Adrenal gland (tissue), 5 donors: ENCODE data around the gene EFCAB12.

ENCODE experiments used
- POLR2A ChIP-seq, 2 donors: fragments of 450-650 bp; IDR thresholded peaks; one replicate each; pipeline ENCODE4 v1.6.1; 2017; ENCODE audit warnings: antibody characterized with exemption in 2 of 2, mild to moderate bottlenecking in 2 of 2, moderate library complexity in 1 of 2
- TF ChIP-seq, protein P1 (sequence below), 6 experiments: fragments of 450-650 bp in 4 of 6; fragments of 200-600 bp in 2 of 6; sonication (generic) in 1 of 6; IDR thresholded peaks; 1 replicate in 5 of 6; 2 replicates in 1 of 6; pipeline versions ENCODE4 v1.5.1 to v1.8.0; 2016 to 2021; ENCODE audit warnings: antibody characterized with exemption in 6 of 6, mild to moderate bottlenecking in 2 of 6, moderate library complexity in 1 of 6
- donor health status: DM: no; HTN: no; CAD: no.

DNA sequence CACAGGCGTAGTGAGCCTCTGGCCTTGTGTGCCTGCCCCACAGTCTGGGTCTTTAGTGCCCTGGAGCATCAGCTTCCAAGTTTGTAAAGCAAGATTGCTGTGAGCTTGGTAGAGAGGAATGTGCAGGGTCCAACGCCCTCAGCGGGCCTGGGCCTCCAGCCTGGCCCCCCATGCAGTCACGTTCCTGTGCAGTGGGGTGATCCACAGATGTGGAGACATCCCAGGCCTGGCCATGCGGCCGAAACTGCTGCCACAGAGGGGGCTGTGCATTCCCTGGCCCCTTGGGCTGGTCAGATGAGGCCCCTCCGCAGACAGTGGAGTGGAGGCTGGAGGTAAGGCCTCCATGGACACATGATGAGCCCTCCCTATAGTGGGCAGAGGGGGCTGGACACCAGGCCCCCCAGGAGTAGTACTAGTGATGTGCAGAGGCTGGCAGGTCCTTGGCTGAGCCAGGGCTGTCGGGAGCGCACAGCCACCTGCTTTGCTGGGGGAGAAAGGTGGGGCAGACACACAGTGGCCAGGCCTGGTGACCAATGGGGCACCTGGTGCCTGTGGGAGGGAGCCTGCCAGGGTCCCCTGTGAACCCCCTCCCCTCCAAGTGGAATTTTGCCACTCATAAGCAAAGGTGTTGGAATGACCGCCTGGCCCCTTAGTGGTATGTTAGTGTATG, 71.5 kb downstream of the EFCAB12 start:
- TF ChIP-seq, protein P1, sequence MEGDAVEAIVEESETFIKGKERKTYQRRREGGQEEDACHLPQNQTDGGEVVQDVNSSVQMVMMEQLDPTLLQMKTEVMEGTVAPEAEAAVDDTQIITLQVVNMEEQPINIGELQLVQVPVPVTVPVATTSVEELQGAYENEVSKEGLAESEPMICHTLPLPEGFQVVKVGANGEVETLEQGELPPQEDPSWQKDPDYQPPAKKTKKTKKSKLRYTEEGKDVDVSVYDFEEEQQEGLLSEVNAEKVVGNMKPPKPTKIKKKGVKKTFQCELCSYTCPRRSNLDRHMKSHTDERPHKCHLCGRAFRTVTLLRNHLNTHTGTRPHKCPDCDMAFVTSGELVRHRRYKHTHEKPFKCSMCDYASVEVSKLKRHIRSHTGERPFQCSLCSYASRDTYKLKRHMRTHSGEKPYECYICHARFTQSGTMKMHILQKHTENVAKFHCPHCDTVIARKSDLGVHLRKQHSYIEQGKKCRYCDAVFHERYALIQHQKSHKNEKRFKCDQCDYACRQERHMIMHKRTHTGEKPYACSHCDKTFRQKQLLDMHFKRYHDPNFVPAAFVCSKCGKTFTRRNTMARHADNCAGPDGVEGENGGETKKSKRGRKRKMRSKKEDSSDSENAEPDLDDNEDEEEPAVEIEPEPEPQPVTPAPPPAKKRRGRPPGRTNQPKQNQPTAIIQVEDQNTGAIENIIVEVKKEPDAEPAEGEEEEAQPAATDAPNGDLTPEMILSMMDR (IDR thresholded peaks at IDR 0.05) = no peak
- no peak for TF ChIP-seq POLR2A (IDR thresholded peaks at IDR 0.05)
